Nephron progenitor cell (in vitro differentiated cells): Measurements from ENCODE around the gene TAPT1.

Experiments
- DNase-seq: peaks from one replicate; pipeline ENCODE4 v3.0.0; 2021
- H3K27ac Mint-ChIP-seq: 2 replicates; pipeline ENCODE4 v1.8.0; 2021; ENCODE audit warnings: mild to moderate bottlenecking, moderate library complexity, mixed read lengths
- H3K27me3 Mint-ChIP-seq: 2 replicates; pipeline ENCODE4 v1.8.0; 2021; ENCODE audit warnings: mild to moderate bottlenecking, low read depth, mixed read lengths; ENCODE audit not compliant: poor library complexity
- H3K36me3 Mint-ChIP-seq: 2 replicates; pipeline ENCODE4 v1.8.0; 2021; ENCODE audit warnings: low read depth, mixed read lengths
- H3K4me1 Mint-ChIP-seq: 2 replicates; pipeline ENCODE4 v1.8.0; 2021; ENCODE audit warnings: mixed read lengths
- H3K4me3 Mint-ChIP-seq: 2 replicates; pipeline ENCODE4 v1.8.0; 2021; ENCODE audit warnings: mild to moderate bottlenecking, moderate library complexity, mixed read lengths
- H3K9me3 Mint-ChIP-seq: 2 replicates; pipeline ENCODE4 v1.8.0; 2021; ENCODE audit warnings: mild to moderate bottlenecking, moderate library complexity, mixed read lengths
- CTCF ChIP-seq: fragments of 200-600 bp; sonication (generic); IDR thresholded peaks from 2 replicates; pipeline ENCODE4 v1.5.0; 2021; ENCODE audit warnings: antibody characterized with exemption

The TAPT1 gene

GRCh38 chr4:16117164-16117563 is 109.1 kb downstream of the TAPT1 start:
- Mint-ChIP-seq H3K4me3 (no peak overlapping the region), H3K27me3 (peaks cover 28% of the 10 kb centered on the region), H3K4me1 (no peaks in the 10 kb centered on the region), H3K36me3 (no peaks in the 10 kb centered on the region), H3K9me3 (no peaks in the 10 kb centered on the region), H3K27ac (no peak overlapping the region)
- DNase-seq = no peak
- no peak for TF ChIP-seq CTCF

- Mint-ChIP-seq H3K36me3 (no peaks in the 10 kb centered on the region), H3K4me1 (no peaks in the 10 kb centered on the region), H3K27ac (no peak overlapping the region), H3K9me3 (no peaks in the 10 kb centered on the region), H3K4me3 (no peak overlapping the region), H3K27me3 (peaks cover 29% of the 10 kb centered on the region)
- no peak for TF ChIP-seq CTCF
- DNase-seq = no peak
These were observed 109.7 kb downstream of the TAPT1 start for GRCh38 chr4:16116493-16116990.

GRCh38 chr4:16116019-16116418 is 110.3 kb downstream of the TAPT1 start:
- DNase-seq = no peak
- Mint-ChIP-seq H3K27me3 (peaks cover 32% of the 10 kb centered on the region), H3K4me1 (no peaks in the 10 kb centered on the region), H3K36me3 (no peaks in the 10 kb centered on the region), H3K9me3 (no peaks in the 10 kb centered on the region), H3K27ac (no peak overlapping the region), H3K4me3 (no peak overlapping the region)
- no peak for TF ChIP-seq CTCF

GRCh38 chr4:16114546-16114945 is 111.7 kb downstream of the TAPT1 start:
- Mint-ChIP-seq H3K4me1 (no peaks in the 10 kb centered on the region), H3K4me3 (no peak overlapping the region), H3K27ac (no peak overlapping the region), H3K27me3 (peaks cover 33% of the 10 kb centered on the region), H3K9me3 (no peaks in the 10 kb centered on the region), H3K36me3 (no peaks in the 10 kb centered on the region)
- no peak for DNase-seq
- TF ChIP-seq CTCF = no peak

GRCh38 chr4:16113741-16114140 is 112.5 kb downstream of the TAPT1 start:
- no peaks in the 10 kb centered on the region for H3K36me3 Mint-ChIP-seq
- H3K9me3 Mint-ChIP-seq = no peaks in the 10 kb centered on the region
- H3K4me1 Mint-ChIP-seq = no peaks in the 10 kb centered on the region
- H3K27ac Mint-ChIP-seq = no peak overlapping the region
- H3K27me3 Mint-ChIP-seq = peaks cover 40% of the 10 kb centered on the region
- no peak for DNase-seq
- no peak for TF ChIP-seq CTCF
- H3K4me3 Mint-ChIP-seq = no peak overlapping the region

GRCh38 chr4:16111533-16111932 is 114.7 kb downstream of the TAPT1 start:
- H3K36me3 Mint-ChIP-seq = no peaks in the 10 kb centered on the region
- TF ChIP-seq CTCF = no peak
- peaks cover 47% of the 10 kb centered on the region for H3K27me3 Mint-ChIP-seq
- H3K9me3 Mint-ChIP-seq = no peaks in the 10 kb centered on the region
- no peaks in the 10 kb centered on the region for H3K4me1 Mint-ChIP-seq
- DNase-seq = no peak
- H3K27ac Mint-ChIP-seq = no peak overlapping the region
- H3K4me3 Mint-ChIP-seq = no peak overlapping the region
